Naive B cell (primary cell): ENCODE measurements around the gene CYP2E1. TPM values are rescaled to one million over a fixed set of nuclear protein-coding genes. Genes with fewer than 3 reads are reported as not detected.
A peak's percentile ranks its signal among the peaks of the same experiment; 100 is the strongest.
"Not testable (repeated sequence)": the region's sequence is repeated elsewhere in the genome, so short reads cannot be mapped to it uniquely, and the experiment has no call there.

Source experiments
- ATAC-seq, 2 donors: fragments of 150-1000 bp; cut with Tn5 transposase; 2 replicates each; pipeline ENCODE4 v1.10.0; 2021; ENCODE audit warnings: low read depth in 2 of 2, mild to moderate bottlenecking in 2 of 2, moderate library complexity in 2 of 2
- DNase-seq: peaks from one replicate; pipeline ENCODE4 v3.0.0; 2022
- H3K27ac Mint-ChIP-seq, 6 donors: one replicate each; pipeline ENCODE4 v1.8.0; 2020 to 2022; ENCODE audit warnings: mild to moderate bottlenecking in 6 of 6, mixed read lengths in 6 of 6, moderate library complexity in 5 of 6, inconsistent platforms in 2 of 6
- H3K27me3 Mint-ChIP-seq, 3 donors: one replicate each; pipeline ENCODE4 v1.8.0; 2021 to 2022; ENCODE audit warnings: mixed read lengths in 3 of 3, mild to moderate bottlenecking in 1 of 3
- H3K36me3 Mint-ChIP-seq, 2 donors: one replicate each; pipeline ENCODE4 v1.8.0; 2020 to 2022; ENCODE audit warnings: mixed read lengths in 2 of 2, inconsistent platforms in 1 of 2, mild to moderate bottlenecking in 1 of 2
- H3K4me1 Mint-ChIP-seq, 3 donors: one replicate each; pipeline ENCODE4 v1.8.0; 2020 to 2022; ENCODE audit warnings: mixed read lengths in 3 of 3, inconsistent platforms in 1 of 3, mild to moderate bottlenecking in 1 of 3, moderate library complexity in 1 of 3
- H3K4me3 Mint-ChIP-seq, 8 donors: one replicate each; pipeline ENCODE4 v1.8.0; 2020 to 2022; ENCODE audit warnings: mild to moderate bottlenecking in 8 of 8, mixed read lengths in 8 of 8, moderate library complexity in 8 of 8, inconsistent platforms in 2 of 8
- H3K9me3 Mint-ChIP-seq, 7 donors: one replicate each; pipeline ENCODE4 v1.8.0; 2020 to 2022; ENCODE audit warnings: mixed read lengths in 7 of 7, mild to moderate bottlenecking in 5 of 7, inconsistent platforms in 2 of 7, moderate library complexity in 1 of 7
- polyA plus RNA-seq, 6 donors: library from polyadenylated mRNA; unstranded; fragments of 300-500 nt; fragmentation: Illumina TruSeq; gene quantifications; one replicate each; pipeline ENCODE4 v1.2.3, GENCODE V29; 2021; ENCODE audit warnings: low read depth in 6 of 6

The CYP2E1 gene
- polyA plus RNA-seq: under 1 TPM in 1 of 6 donors, not detected in 5; 0.04 TPM

DNA sequence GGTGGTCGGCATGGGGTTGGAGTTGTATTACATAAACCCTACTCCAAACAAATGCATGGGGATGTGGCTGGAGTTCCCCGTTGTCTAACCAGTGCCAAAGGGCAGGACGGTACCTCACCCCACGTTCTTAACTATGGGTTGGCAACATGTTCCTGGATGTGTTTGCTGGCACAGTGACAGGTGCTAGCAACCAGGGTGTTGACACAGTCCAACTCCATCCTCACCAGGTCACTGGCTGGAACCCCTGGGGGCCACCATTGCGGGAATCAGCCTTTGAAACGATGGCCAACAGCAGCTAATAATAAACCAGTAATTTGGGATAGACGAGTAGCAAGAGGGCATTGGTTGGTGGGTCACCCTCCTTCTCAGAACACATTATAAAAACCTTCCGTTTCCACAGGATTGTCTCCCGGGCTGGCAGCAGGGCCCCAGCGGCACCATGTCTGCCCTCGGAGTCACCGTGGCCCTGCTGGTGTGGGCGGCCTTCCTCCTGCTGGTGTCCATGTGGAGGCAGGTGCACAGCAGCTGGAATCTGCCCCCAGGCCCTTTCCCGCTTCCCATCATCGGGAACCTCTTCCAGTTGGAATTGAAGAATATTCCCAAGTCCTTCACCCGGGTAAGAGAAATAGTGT is at the start of gene CYP2E1:
Gene CYP2E1, plus strand, starts transcription at position 407 of the 632 bp plus-strand sequence. Its CDS starts 33 bp downstream, at position 440.
- Mint-ChIP-seq H3K9me3 (peaks cover 7 to 26% (median 13%) of the 10 kb centered on the region in 7 donors), H3K36me3 (peaks cover 0 to 10% of the 10 kb centered on the region in 2 donors), H3K4me3 (peak within 1 kb of the TSS in 2 of 8 donors; percentile 69 to 73), H3K27ac (peak within 1 kb of the TSS in 1 of 6 donors; percentile 71), H3K4me1 (peaks cover 15 to 27% (median 23%) of the 10 kb centered on the region in 3 donors), H3K27me3 (peaks cover 47 to 80% (median 62%) of the 10 kb centered on the region in 3 donors)
- DNase-seq (no peak), ATAC-seq (no peak)

DNA sequence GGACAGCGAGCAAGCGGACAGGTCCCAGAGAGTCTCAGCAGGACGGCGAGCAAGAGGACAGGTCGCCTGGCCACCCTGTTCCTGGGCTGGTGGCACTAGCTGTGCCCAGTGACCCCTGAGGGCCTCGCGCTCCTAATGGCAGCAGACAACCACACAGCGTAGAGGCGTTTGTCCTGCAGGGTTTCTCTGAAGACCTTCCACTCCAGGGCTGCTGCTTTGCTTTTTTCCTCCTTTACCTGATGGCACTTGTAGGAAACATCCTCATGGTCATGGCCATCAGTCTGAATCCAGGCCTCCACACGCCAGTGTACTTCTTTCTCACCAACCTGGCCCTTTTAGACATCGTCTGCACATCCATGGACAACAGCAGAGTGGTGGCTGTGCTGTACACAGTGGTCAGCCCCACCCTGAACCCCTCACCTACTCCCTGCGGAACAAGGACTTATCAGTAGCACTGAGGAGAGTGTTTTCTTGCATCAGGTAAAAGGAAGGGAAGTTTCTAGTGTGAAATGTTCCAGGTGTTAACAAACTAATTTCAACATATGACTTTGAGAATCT is 46.0 kb upstream of the CYP2E1 start:
- H3K4me3 Mint-ChIP-seq: no peak overlapping the region
- no peaks in the 10 kb centered on the region for H3K4me1 Mint-ChIP-seq
- H3K27ac Mint-ChIP-seq: peak overlapping the region in 1 of 6 donors; percentile 69
- H3K36me3 Mint-ChIP-seq: peaks cover 27 to 32% of the 10 kb centered on the region in 2 donors
- peaks cover 17 to 39% (median 24%) of the 10 kb centered on the region in 7 donors for H3K9me3 Mint-ChIP-seq
- DNase-seq (no peak), ATAC-seq (no peak)
- H3K27me3 Mint-ChIP-seq: peaks cover 4 to 19% (median 9%) of the 10 kb centered on the region in 3 donors

GRCh38 chr10:133481657-133482056 is 45.5 kb upstream of the CYP2E1 start:
- Mint-ChIP-seq H3K4me1 (no peaks in the 10 kb centered on the region), H3K27ac (peak overlapping the region in 1 of 6 donors; percentile 69), H3K36me3 (peaks cover 32 to 33% of the 10 kb centered on the region in 2 donors), H3K27me3 (peaks cover 4 to 24% (median 9%) of the 10 kb centered on the region in 3 donors), H3K9me3 (peaks cover 19 to 44% (median 29%) of the 10 kb centered on the region in 7 donors), H3K4me3 (no peak overlapping the region)
- DNase-seq (no peak), ATAC-seq (no peak)

DNA sequence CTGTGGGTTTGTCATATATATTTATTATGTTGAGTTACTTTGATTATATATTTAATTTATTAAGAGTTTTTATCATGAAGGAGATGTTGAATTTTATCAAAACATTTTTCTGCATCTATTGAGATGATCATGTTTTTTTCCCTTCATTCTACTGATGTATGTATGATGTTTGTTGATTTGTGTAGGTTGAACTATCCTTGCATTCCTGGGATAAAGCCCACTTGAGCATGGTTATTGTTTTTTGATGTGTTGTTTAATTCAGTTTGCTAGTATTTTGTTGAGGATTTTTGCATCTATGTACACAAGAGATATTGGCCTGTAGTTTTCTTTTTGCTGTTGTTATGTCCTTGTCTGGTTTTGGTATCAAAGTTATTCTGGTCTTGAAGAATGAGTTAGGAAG is 42.3 kb upstream of the CYP2E1 start:
- peaks cover 38 to 42% of the 10 kb centered on the region in 2 donors for H3K36me3 Mint-ChIP-seq
- no peak for DNase-seq
- H3K9me3 Mint-ChIP-seq: peaks cover 22 to 60% (median 46%) of the 10 kb centered on the region in 7 donors
- no peak overlapping the region for H3K4me3 Mint-ChIP-seq
- H3K27ac Mint-ChIP-seq: no peak overlapping the region
- no peak for ATAC-seq
- no peaks in the 10 kb centered on the region for H3K4me1 Mint-ChIP-seq
- peaks cover 4 to 29% (median 9%) of the 10 kb centered on the region in 3 donors for H3K27me3 Mint-ChIP-seq

GRCh38 chr10:133487085-133487484 is 40.1 kb upstream of the CYP2E1 start:
- H3K4me3 Mint-ChIP-seq: no peak overlapping the region
- no peak for DNase-seq
- H3K4me1 Mint-ChIP-seq: no peaks in the 10 kb centered on the region
- H3K36me3 Mint-ChIP-seq: peaks cover 42 to 47% of the 10 kb centered on the region in 2 donors
- H3K9me3 Mint-ChIP-seq: peaks cover 22 to 72% (median 46%) of the 10 kb centered on the region in 7 donors
- H3K27ac Mint-ChIP-seq: no peak overlapping the region
- ATAC-seq: no peak
- H3K27me3 Mint-ChIP-seq: peaks cover 4 to 29% (median 9%) of the 10 kb centered on the region in 3 donors

DNA sequence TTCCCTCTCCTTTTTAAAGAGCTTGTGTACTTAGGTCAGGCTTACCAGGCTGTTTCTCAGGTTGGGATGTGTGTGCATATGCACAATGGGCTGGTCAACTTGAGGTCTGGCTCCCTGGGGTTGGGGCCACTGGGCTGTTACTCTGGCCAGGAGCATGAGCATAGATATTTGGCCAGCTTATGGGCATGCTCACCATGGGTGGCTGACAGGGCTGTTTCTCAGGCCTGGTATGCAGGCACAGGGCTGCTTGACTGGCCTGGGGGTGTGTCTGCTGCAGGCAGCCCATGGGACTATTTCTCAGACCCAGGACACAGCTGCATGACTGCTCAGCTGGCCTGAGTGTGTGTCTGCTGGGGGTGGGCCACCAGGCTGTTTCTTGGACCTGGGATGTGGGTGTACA is 38.8 kb upstream of the CYP2E1 start:
- DNase-seq (no peak), ATAC-seq (no peak)
- Mint-ChIP-seq H3K27me3 (peaks cover 1 to 19% (median 1%) of the 10 kb centered on the region in 3 donors), H3K9me3 (peaks cover 17 to 62% (median 46%) of the 10 kb centered on the region in 7 donors), H3K4me1 (peaks cover 0 to 1% (median 0%) of the 10 kb centered on the region in 3 donors), H3K4me3 (no peak overlapping the region), H3K36me3 (peaks cover 30 to 40% of the 10 kb centered on the region in 2 donors), H3K27ac (no peak overlapping the region)

GRCh38 chr10:133489816-133490588 is 37.2 kb upstream of the CYP2E1 start:
- Mint-ChIP-seq H3K4me3 (peak overlapping the region in 1 of 8 donors; percentile 26), H3K9me3 (peaks cover 12 to 46% (median 37%) of the 10 kb centered on the region in 7 donors), H3K36me3 (peaks cover 26 to 28% of the 10 kb centered on the region in 2 donors), H3K27ac (no peak overlapping the region), H3K27me3 (peaks cover 0 to 12% (median 4%) of the 10 kb centered on the region in 3 donors), H3K4me1 (peaks cover 0 to 5% (median 0%) of the 10 kb centered on the region in 3 donors)
- DNase-seq: no peak
- ATAC-seq: no peak

DNA sequence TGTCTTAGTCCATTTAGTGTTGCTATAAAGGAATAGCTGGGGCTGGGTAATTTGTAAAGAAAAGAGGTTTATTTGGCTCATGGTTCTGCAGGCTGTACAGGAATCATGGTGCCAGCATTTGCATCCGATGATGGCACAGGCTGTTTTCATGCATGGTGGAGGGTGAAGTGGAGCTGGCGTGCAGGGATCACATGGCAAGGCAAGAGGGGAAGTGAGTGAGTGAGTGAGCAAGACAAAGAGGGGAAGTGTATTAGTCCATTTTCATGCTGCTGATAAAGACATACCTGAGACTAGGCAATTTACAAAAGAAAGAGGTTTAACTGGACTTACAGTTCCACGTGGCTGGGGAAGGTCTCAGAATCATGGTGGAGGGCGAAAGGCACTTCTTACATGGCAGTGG is 33.6 kb upstream of the CYP2E1 start:
- not testable (repeated sequence) for H3K27ac Mint-ChIP-seq, H3K4me1 Mint-ChIP-seq, H3K4me3 Mint-ChIP-seq, ATAC-seq, DNase-seq, H3K27me3 Mint-ChIP-seq
- Mint-ChIP-seq H3K9me3 (peaks cover 3 to 21% (median 8%) of the 10 kb centered on the region in 7 donors), H3K36me3 (peaks cover 8 to 22% of the 10 kb centered on the region in 2 donors)

GRCh38 chr10:133497363-133497762 is 29.8 kb upstream of the CYP2E1 start:
- Mint-ChIP-seq H3K9me3 (peaks cover 4 to 17% (median 8%) of the 10 kb centered on the region in 7 donors), H3K36me3 (peaks cover 18 to 19% of the 10 kb centered on the region in 2 donors)
- not testable (repeated sequence) for DNase-seq, H3K4me1 Mint-ChIP-seq, H3K27ac Mint-ChIP-seq, H3K4me3 Mint-ChIP-seq, H3K27me3 Mint-ChIP-seq, ATAC-seq

DNA sequence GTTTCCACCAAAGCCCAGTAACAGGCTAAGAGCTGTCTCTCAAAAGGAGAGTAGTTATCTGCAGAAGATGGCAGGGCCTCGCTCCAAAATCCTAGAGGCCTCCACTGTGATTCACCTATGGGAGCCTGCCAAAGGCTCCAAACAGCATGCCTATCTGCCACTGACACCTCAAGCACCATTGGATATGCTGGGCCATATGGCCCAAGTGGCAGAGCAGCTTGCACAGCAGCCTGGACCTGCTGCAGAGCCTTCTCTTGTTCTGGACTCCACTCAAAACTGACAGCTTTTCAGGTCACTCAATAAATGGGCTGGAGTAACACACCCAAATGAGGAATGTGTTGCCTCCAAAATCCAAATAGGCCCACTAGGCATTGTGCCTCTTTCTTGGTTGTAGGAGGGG is 28.0 kb upstream of the CYP2E1 start:
- not testable (repeated sequence) for H3K27ac Mint-ChIP-seq, H3K4me1 Mint-ChIP-seq, H3K27me3 Mint-ChIP-seq, ATAC-seq, H3K4me3 Mint-ChIP-seq, DNase-seq
- Mint-ChIP-seq H3K9me3 (peaks cover 4 to 20% (median 8%) of the 10 kb centered on the region in 7 donors), H3K36me3 (peaks cover 18 to 19% of the 10 kb centered on the region in 2 donors)

- not testable (repeated sequence) for H3K27me3 Mint-ChIP-seq, DNase-seq, H3K4me3 Mint-ChIP-seq, ATAC-seq, H3K27ac Mint-ChIP-seq, H3K4me1 Mint-ChIP-seq
- peaks cover 4 to 20% (median 8%) of the 10 kb centered on the region in 7 donors for H3K9me3 Mint-ChIP-seq
- H3K36me3 Mint-ChIP-seq: peaks cover 14 to 18% of the 10 kb centered on the region in 2 donors
Measured at GRCh38 chr10:133500897-133501296, 26.3 kb upstream of the CYP2E1 start.

DNA sequence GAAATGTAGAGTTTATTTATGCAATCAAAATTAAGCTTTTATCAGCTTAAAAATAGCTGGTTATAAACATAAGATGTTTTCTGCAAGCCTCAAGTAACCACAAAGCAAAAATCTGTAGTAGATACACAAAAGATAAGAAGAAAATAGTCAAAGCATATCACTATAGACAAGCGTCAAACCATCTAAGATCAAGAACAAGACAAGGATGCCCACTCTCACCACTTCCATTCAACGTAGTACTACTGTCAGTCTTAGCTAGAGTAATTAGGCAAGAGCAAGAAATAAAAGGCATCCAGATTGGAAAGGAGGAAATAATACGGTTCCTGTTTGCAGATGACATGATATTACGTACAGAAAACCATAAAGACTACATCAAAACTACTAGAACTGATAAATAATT is 17.5 kb upstream of the CYP2E1 start:
- Mint-ChIP-seq H3K9me3 (peaks cover 9 to 30% (median 17%) of the 10 kb centered on the region in 7 donors), H3K27ac (no peak overlapping the region), H3K4me1 (no peaks in the 10 kb centered on the region), H3K4me3 (no peak overlapping the region), H3K27me3 (peaks cover 32 to 55% (median 52%) of the 10 kb centered on the region in 3 donors), H3K36me3 (peaks cover 7 to 23% of the 10 kb centered on the region in 2 donors)
- no peak for DNase-seq
- no peak for ATAC-seq

DNA sequence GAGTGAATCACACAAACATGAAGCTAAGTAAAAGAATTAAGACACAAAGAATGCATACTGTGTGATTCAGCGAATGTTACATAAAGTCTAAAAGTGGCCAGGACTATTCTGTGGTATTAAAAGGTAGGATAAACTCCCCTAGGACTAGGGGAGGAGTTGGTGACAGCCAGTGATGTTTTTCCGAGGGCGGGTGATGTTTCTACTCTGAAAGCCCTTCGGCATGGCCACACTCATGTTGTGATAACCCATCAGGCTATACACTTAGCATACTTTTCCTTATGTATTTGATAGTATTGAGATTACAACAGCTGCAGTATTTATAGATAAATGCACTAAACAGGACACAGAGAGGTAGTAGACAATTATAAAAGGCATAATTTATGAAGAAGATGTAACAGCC is 15.8 kb upstream of the CYP2E1 start:
- H3K4me3 Mint-ChIP-seq: no peak overlapping the region
- no peak overlapping the region for H3K27ac Mint-ChIP-seq
- DNase-seq (no peak), ATAC-seq (no peak)
- peaks cover 32 to 61% (median 54%) of the 10 kb centered on the region in 3 donors for H3K27me3 Mint-ChIP-seq
- H3K9me3 Mint-ChIP-seq: peaks cover 9 to 30% (median 17%) of the 10 kb centered on the region in 7 donors
- peaks cover 7 to 23% of the 10 kb centered on the region in 2 donors for H3K36me3 Mint-ChIP-seq
- H3K4me1 Mint-ChIP-seq: no peaks in the 10 kb centered on the region
